PC-3 (cell line): ENCODE data around the gene ANKRD50.

Experiments
- EZH2 ChIP-seq: fragments of 300-600 bp; sonication (generic); IDR thresholded peaks from one replicate; pipeline ENCODE4 v1.6.1; 2017; ENCODE audit warnings: antibody characterized with exemption, mild to moderate bottlenecking, low read length; ENCODE audit not compliant: unreplicated experiment
- TF ChIP-seq, protein P1 (sequence below): fragments of 300-600 bp; sonication (generic); conservative IDR thresholded peaks from 2 replicates; pipeline ENCODE4 v1.5.1; 2017; ENCODE audit warnings: antibody characterized with exemption, low read depth, mild to moderate bottlenecking, low read length

DNA sequence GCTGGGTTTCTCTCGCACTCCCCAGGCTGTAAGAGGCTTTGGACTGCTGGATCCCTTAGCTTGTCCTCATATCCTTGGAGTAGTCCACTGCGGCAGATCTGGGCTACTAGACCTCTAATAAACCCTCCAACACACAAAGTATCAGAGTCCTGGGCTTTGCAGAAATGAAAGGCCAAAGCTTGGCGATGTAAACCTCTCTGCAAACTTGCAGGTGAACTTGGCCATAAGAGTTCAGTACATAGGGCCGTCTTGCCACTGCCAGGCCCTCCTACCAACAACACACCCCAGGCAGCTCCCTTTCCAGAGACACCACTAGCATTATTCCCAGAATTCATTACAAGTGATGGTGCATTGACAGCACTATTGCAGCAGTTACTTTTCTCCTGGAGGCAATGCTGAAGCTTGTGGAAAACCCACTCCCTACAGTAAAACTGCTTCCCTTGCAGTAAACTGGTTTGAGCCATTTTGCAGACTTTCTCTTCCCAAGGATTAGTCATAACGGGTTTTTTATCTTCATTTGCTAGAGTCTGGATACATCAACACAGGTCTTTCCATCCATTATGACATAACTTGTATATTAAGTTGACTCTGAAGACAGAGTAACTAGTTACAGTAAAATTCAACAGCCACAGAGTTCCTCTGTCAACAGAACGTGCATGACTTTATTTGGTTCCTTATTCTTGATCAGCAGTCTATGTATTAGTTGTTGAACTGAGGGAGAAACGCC lies 2.4 kb downstream of the ANKRD50 start:
- TF ChIP-seq EZH2 = no peak
- TF ChIP-seq, protein P1, sequence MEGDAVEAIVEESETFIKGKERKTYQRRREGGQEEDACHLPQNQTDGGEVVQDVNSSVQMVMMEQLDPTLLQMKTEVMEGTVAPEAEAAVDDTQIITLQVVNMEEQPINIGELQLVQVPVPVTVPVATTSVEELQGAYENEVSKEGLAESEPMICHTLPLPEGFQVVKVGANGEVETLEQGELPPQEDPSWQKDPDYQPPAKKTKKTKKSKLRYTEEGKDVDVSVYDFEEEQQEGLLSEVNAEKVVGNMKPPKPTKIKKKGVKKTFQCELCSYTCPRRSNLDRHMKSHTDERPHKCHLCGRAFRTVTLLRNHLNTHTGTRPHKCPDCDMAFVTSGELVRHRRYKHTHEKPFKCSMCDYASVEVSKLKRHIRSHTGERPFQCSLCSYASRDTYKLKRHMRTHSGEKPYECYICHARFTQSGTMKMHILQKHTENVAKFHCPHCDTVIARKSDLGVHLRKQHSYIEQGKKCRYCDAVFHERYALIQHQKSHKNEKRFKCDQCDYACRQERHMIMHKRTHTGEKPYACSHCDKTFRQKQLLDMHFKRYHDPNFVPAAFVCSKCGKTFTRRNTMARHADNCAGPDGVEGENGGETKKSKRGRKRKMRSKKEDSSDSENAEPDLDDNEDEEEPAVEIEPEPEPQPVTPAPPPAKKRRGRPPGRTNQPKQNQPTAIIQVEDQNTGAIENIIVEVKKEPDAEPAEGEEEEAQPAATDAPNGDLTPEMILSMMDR = no peak
